Spleen (tissue), 11 donors: ENCODE results near the gene OMP. TPM values are rescaled to one million over a fixed set of nuclear protein-coding genes. Genes with fewer than 3 reads are reported as not detected.

Experiments
- DNase-seq: peaks from one replicate; pipeline ENCODE4 v3.0.0-alpha.2; 2020
- H3K27ac ChIP-seq, 8 donors: fragments of 200-600 bp; sonication (generic) in 7 of 8; 1 replicate in 4 of 8; 2 replicates in 4 of 8; pipeline versions ENCODE4 v1.5.0 to v1.8.0; 2016 to 2021; ENCODE audit warnings: inconsistent platforms in 4 of 8, mild to moderate bottlenecking in 4 of 8, moderate library complexity in 1 of 8
- H3K27me3 ChIP-seq, 7 donors: fragments of 200-600 bp; sonication (generic) in 6 of 7; replicated peaks in 1 of 7; 1 replicate in 4 of 7; 2 replicates in 3 of 7; pipeline versions ENCODE4 v1.5.0 to v1.8.0; 2016 to 2021; ENCODE audit warnings: inconsistent platforms in 3 of 7, mild to moderate bottlenecking in 1 of 7
- H3K36me3 ChIP-seq, 6 donors: fragments of 200-600 bp; sonication (generic) in 5 of 6; 1 replicate in 4 of 6; 2 replicates in 2 of 6; pipeline versions ENCODE4 v1.5.0 to v1.8.0; 2016 to 2021; ENCODE audit warnings: inconsistent platforms in 2 of 6
- H3K4me1 ChIP-seq, 6 donors: fragments of 200-600 bp; sonication (generic) in 5 of 6; 1 replicate in 3 of 6; 2 replicates in 3 of 6; pipeline versions ENCODE4 v1.5.0 to v1.8.0; 2016 to 2021; ENCODE audit warnings: inconsistent platforms in 3 of 6
- H3K4me3 ChIP-seq, 8 donors: fragments of 200-600 bp; sonication (generic) in 7 of 8; 1 replicate in 4 of 8; 2 replicates in 4 of 8; pipeline versions ENCODE4 v1.5.0 to v1.8.0; 2016 to 2021; ENCODE audit warnings: inconsistent platforms in 4 of 8, mild to moderate bottlenecking in 4 of 8, moderate library complexity in 2 of 8
- H3K9me3 ChIP-seq, 8 donors: fragments of 200-600 bp; sonication (generic) in 7 of 8; 1 replicate in 4 of 8; 2 replicates in 4 of 8; pipeline versions ENCODE4 v1.5.0 to v1.8.0; 2016 to 2021; ENCODE audit warnings: inconsistent platforms in 4 of 8
- POLR2A ChIP-seq, 3 donors: fragments of 450-650 bp; IDR thresholded peaks; one replicate each; pipeline ENCODE4 v1.5.1; 2017; ENCODE audit warnings: antibody characterized with exemption in 3 of 3, mild to moderate bottlenecking in 1 of 3
- POLR2AphosphoS5 ChIP-seq, 3 donors: sonication (generic); formaldehyde crosslinking; IDR thresholded peaks; one replicate each; pipeline ENCODE4 v1.5.1; 2017; ENCODE audit warnings: antibody characterized with exemption in 3 of 3
- WGBS, 5 donors: extraction: QIAGEN DNeasy Blood & Tissue Kit in 3 of 5; methylation state at CpG; one replicate each; pipeline versions ENCODE4 v1.1.5 to v1.1.7; 2013 to 2018; 5-methylcytosine and 5-hydroxymethylcytosine counted together
- intact Hi-C: fragments of 100-400 bp; cut with DNase I; formaldehyde crosslinking; loops from one replicate; pipeline ENCODE4 v1.15.0; 2023; ENCODE audit warnings: low total_unique reads
- polyA plus RNA-seq, 3 donors: library from polyadenylated mRNA; stranded (reverse); fragments of 200-250 nt; gene quantifications; one replicate each; pipeline ENCODE4 v1.2.1, GENCODE V29; 2013
- total RNA-seq, 7 donors: library from RNA; depleted of rRNA in 3 of 7; stranded (reverse); fragments of >200 nt in 3 of 7; fragmentation: NEBNext Ultra II Directional in 4 of 7; extraction: Animal tissue kit (Norgen Biotek cat#: 25700) in 4 of 7; gene quantifications; one replicate each; pipeline versions ENCODE4 v1.1.0 to v1.2.1, GENCODE V29; 2016 to 2021
- TF ChIP-seq, protein P1 (sequence below), 11 experiments: fragments of 200-600 bp in 7 of 11; fragments of 450-650 bp in 4 of 11; sonication (generic) in 4 of 11; IDR thresholded peaks in 8 of 11; conservative IDR thresholded peaks in 3 of 11; 1 replicate in 7 of 11; 2 replicates in 4 of 11; pipeline versions ENCODE4 v1.4.0 to v1.8.0; 2016 to 2021; ENCODE audit warnings: antibody characterized with exemption in 11 of 11, inconsistent platforms in 4 of 11, mild to moderate bottlenecking in 1 of 11
- donor health status: healthy with polysubstance abuse.
- donor health status: DM: no; HTN: no; CAD: no; lungs with moderate emphysema.
- donor health status: DM: no; HTN: no; CAD: no.
- donor health status: Bipolar disorder and iron deficiency.
- donor health status: healthy.
- donor health status: DM: no; HTN: no; CAD: no.
- donor health status: DM: yes; HTN: yes; CAD: no.

OMP gene
- total and polyA plus RNA-seq, 10 donors: 0.51 to 0.64 TPM; not detected in 8

DNA sequence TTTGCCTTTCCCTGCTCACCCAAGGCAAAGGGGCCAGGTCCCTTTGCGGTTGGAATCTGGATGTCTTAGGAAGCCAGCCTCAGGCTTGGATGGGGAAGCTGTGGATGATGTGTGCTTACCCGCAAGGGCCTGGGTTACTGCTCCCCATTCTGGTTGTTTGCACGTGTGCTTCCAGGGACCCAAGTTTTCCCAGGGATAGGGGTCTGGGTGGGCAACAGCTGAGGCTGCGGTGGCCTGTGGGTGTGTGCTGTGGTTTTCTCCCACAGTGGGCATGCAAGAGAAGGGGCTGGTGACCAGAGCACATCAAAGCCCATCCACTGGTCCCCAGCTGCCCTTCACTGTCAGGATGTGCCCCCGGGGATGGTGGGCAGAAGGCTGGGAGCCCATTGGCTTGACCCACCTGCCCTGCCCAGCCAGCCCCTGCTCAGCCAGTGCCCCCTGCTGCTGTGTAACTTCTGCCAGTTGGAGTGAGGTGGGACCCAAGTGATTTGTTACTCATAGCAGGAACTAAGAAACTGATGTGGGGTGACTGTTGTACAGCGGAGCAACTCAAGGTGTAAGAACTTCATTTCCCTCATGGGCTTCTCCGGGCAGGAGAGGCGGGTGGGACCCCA, 32.6 kb upstream of the OMP start:
- Histone ChIP-seq H3K4me1 (peaks cover 22 to 73% (median 57%) of the 10 kb centered on the region in 6 donors), H3K9me3 (no peaks in the 10 kb centered on the region), H3K36me3 (no peaks in the 10 kb centered on the region), H3K27ac (no peak overlapping the region), H3K4me3 (no peak overlapping the region), H3K27me3 (no peaks in the 10 kb centered on the region)
- 90 to 97% (median 94%) methylated on average over 7 to 8 of the region's 8 CpGs for WGBS, 5 donors
- no peak for DNase-seq
- intact Hi-C loops: no loop called here
- TF ChIP-seq POLR2A (IDR thresholded peaks at IDR 0.05) (no peak), POLR2AphosphoS5 (IDR thresholded peaks at IDR 0.05) (no peak)
- TF ChIP-seq, protein P1, sequence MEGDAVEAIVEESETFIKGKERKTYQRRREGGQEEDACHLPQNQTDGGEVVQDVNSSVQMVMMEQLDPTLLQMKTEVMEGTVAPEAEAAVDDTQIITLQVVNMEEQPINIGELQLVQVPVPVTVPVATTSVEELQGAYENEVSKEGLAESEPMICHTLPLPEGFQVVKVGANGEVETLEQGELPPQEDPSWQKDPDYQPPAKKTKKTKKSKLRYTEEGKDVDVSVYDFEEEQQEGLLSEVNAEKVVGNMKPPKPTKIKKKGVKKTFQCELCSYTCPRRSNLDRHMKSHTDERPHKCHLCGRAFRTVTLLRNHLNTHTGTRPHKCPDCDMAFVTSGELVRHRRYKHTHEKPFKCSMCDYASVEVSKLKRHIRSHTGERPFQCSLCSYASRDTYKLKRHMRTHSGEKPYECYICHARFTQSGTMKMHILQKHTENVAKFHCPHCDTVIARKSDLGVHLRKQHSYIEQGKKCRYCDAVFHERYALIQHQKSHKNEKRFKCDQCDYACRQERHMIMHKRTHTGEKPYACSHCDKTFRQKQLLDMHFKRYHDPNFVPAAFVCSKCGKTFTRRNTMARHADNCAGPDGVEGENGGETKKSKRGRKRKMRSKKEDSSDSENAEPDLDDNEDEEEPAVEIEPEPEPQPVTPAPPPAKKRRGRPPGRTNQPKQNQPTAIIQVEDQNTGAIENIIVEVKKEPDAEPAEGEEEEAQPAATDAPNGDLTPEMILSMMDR (IDR thresholded peaks at IDR 0.05 in 8 of 11, conservative IDR thresholded peaks at IDR 0.05 in 3 of 11): no peak

DNA sequence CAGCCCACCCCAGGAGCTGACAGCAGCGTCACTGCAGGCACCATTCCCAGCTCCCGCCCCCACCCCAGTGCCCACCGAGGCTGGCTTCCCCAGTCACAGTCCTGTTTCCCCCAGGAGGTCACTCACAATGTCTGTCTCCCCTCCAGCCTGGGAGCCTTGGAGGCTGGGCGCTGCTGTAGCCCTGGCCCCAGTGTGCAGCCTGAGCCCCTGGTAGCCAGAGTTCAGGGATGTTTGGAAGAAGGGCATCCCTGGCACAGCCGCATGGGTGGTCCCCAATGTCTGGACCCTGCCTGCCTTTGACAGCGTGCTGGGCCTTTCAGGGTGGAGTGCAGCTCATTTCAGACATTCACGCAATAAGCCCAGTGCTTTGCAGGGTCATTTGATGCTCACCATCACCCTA, 31.6 kb upstream of the OMP start:
- no peaks in the 10 kb centered on the region for H3K9me3 ChIP-seq
- no peak overlapping the region for H3K4me3 ChIP-seq
- no peak overlapping the region for H3K27ac ChIP-seq
- DNase-seq: no peak
- TF ChIP-seq POLR2AphosphoS5 (IDR thresholded peaks at IDR 0.05) (no peak), POLR2A (IDR thresholded peaks at IDR 0.05) (no peak)
- TF ChIP-seq, protein P1 (IDR thresholded peaks at IDR 0.05 in 8 of 11, conservative IDR thresholded peaks at IDR 0.05 in 3 of 11): no peak
- no peaks in the 10 kb centered on the region for H3K27me3 ChIP-seq
- no peaks in the 10 kb centered on the region for H3K36me3 ChIP-seq
- peaks cover 22 to 65% (median 52%) of the 10 kb centered on the region in 6 donors for H3K4me1 ChIP-seq
- WGBS, 5 donors: 78 to 88% (median 86%) methylated on average over 6 to 7 of the region's 7 CpGs
- intact Hi-C loops: no loop called here

DNA sequence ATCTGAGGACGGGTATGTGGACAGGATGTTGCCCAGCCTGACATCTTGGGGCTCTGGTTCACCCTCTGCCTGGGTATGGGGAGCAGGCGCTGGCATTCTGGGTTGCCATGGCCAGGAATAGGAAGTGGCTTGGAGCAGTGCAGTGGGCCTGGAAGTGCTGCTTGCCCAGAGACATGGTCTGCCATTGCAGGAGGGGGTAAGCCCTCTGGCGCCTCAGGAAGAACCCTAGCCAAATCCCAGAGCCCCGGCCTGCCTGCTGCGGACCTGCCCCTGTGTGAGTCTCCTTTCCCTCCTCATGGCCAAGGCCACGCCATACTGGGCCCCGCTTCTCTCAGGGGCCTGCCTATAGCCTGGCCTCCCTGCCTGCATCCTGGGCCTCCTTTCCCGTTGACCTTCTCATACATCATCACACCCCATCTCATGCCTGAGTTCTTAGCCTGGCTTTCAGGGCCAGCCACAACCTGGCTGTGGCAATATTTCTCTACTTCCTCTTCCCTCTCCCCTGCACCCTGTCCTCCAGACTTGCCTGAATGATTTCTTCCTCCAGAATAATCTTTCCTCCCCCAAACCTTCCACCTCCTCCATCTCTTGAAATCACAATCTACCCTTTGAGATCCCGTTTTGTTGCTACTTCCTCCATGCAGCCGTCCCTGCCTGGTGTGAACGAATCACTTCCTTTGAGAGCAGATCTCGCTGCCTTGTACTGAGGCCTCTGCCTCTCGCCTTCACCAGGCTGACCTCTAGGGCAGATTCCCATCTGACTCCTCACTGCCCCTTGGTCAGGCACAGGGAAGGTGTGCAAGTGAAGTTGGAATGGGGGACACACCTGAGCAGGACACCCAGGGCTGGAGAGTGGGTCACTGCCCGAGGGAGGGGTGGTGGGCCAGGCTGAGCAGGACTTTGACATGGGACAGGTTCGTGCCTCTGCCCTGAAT, 30.7 kb upstream of the OMP start:
- Histone ChIP-seq H3K36me3 (no peaks in the 10 kb centered on the region), H3K4me3 (no peak overlapping the region), H3K27me3 (no peaks in the 10 kb centered on the region), H3K4me1 (peaks cover 22 to 60% (median 47%) of the 10 kb centered on the region in 6 donors), H3K27ac (peak overlapping the region in 6 of 8 donors; percentile 63 to 83 (median 74)), H3K9me3 (no peaks in the 10 kb centered on the region)
- intact Hi-C loops: no loop called here
- TF ChIP-seq POLR2A (IDR thresholded peaks at IDR 0.05): no peak
- TF ChIP-seq, protein P1 (IDR thresholded peaks at IDR 0.05 in 8 of 11, conservative IDR thresholded peaks at IDR 0.05 in 3 of 11): no peak
- TF ChIP-seq POLR2AphosphoS5 (IDR thresholded peaks at IDR 0.05): no peak
- 50 to 68% (median 54%) methylated on average over 12 to 15 of the region's 15 CpGs for WGBS, 5 donors
- no peak for DNase-seq

DNA sequence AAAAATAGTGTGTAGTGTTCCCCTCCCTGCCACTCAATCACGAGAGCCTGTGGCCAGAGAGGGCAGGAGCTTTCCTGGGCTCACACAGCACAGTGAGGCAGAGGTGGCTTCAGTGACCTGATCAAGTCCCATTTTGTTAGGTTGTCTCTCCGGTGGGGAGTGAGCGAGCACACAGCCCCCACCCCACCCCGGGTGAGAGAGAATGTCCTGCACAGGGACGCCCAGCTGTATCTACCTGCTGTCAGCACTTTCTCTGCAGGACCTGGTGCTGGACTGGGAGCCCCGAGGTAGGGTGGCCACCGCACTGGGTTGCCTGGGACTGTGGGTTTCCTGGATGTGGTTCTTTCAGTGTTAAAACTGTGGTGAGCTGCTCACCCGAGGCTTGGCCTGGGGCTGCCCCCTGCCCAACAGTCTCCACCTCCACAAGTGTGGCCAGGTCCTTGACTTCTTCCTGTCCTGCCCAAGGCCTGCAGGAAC, 29.8 kb upstream of the OMP start:
- no peaks in the 10 kb centered on the region for H3K27me3 ChIP-seq
- H3K36me3 ChIP-seq: no peaks in the 10 kb centered on the region
- 36 to 53% (median 46%) methylated on average over 5 to 8 of the region's 8 CpGs for whole genome bisulfite sequencing, 5 donors
- H3K4me3 ChIP-seq: no peak overlapping the region
- no peak for DNase-seq
- no peak for TF ChIP-seq POLR2AphosphoS5 (IDR thresholded peaks at IDR 0.05)
- no peak for TF ChIP-seq POLR2A (IDR thresholded peaks at IDR 0.05)
- TF ChIP-seq, protein P1 (IDR thresholded peaks at IDR 0.05 in 8 of 11, conservative IDR thresholded peaks at IDR 0.05 in 3 of 11): no peak
- H3K27ac ChIP-seq: peak overlapping the region; percentile 62 to 83 (median 71)
- no peaks in the 10 kb centered on the region for H3K9me3 ChIP-seq
- intact Hi-C loops: no loop called here
- H3K4me1 ChIP-seq: peaks cover 22 to 51% (median 41%) of the 10 kb centered on the region in 6 donors
